ENCODE measurements around the gene PLOD2. TPM values are rescaled to one million over a fixed set of nuclear protein-coding genes. Genes with fewer than 3 reads are reported as not detected.

Gene PLOD2
- total RNA-seq, 1 experiment from 2014 or later: 158 TPM

DNA sequence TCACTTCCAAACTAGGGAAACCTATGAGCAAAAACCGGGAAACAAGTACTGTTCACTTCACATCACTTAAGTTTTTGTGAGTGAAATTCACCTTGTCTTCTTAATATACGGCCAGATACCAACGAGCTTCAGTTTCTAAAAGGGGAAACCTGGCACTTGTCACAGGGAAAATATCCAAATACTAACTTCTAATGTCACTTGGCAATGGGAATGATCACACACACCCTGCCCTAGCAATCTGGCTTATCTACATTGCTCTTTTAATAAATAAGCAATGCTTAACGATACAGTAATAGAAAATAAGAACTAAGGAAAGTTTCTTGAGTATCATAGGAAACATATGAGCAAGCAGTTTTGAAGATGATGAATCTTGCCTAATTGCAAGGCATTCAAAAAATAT, 34.6 kb upstream of the PLOD2 start:
- POLR2A ChIA-PET: no interaction called here
- ATAC-seq: no peak
- Histone ChIP-seq H3K27ac (ENCODE audit: low read length) (no peak overlapping the region), H3K36me3 (ENCODE audit: control insufficient read depth, insufficient read depth, low read length) (no peaks in the 10 kb centered on the region), H3K4me1 (ENCODE audit: control insufficient read depth, insufficient read depth, low read length) (0 out of 2 replicates have a peak, but pooled peaks cover 4% of the 10 kb centered on the region), H3K9me3 (ENCODE audit: control insufficient read depth, insufficient read depth, low read depth, low read length) (no peaks in the 10 kb centered on the region), H3K27me3 (ENCODE audit: control insufficient read depth, insufficient read depth, low read length) (no peaks in the 10 kb centered on the region), H3K4me3 (ENCODE audit: low read depth in 2 of 2, low read length in 2 of 2) (no peak overlapping the region)
- no TSS peak for BruUV-seq (replicated peaks)
- in situ Hi-C loops (cut with HindIII; ENCODE audit: low pct_unique_long_range_greater_than_20kb, low sequenced_read_pairs) (no loop called here), intact Hi-C loops (cut with micrococcal nuclease; ENCODE audit: unreplicated experiment) (no loop called here)
- no peak for DNase-seq (ENCODE audit: low read depth, low spot score)
- TF ChIP-seq, protein P1, sequence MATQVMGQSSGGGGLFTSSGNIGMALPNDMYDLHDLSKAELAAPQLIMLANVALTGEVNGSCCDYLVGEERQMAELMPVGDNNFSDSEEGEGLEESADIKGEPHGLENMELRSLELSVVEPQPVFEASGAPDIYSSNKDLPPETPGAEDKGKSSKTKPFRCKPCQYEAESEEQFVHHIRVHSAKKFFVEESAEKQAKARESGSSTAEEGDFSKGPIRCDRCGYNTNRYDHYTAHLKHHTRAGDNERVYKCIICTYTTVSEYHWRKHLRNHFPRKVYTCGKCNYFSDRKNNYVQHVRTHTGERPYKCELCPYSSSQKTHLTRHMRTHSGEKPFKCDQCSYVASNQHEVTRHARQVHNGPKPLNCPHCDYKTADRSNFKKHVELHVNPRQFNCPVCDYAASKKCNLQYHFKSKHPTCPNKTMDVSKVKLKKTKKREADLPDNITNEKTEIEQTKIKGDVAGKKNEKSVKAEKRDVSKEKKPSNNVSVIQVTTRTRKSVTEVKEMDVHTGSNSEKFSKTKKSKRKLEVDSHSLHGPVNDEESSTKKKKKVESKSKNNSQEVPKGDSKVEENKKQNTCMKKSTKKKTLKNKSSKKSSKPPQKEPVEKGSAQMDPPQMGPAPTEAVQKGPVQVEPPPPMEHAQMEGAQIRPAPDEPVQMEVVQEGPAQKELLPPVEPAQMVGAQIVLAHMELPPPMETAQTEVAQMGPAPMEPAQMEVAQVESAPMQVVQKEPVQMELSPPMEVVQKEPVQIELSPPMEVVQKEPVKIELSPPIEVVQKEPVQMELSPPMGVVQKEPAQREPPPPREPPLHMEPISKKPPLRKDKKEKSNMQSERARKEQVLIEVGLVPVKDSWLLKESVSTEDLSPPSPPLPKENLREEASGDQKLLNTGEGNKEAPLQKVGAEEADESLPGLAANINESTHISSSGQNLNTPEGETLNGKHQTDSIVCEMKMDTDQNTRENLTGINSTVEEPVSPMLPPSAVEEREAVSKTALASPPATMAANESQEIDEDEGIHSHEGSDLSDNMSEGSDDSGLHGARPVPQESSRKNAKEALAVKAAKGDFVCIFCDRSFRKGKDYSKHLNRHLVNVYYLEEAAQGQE (IDR thresholded peaks at IDR 0.05; ENCODE audit: insufficient read depth in 1 of 2, low read depth in 2 of 2, low read length in 1 of 2): no peak
- no peak for TF ChIP-seq TCF7L2 (IDR thresholded peaks at IDR 0.05; ENCODE audit: low read depth, low read length)
- no peak for TF ChIP-seq SIN3A (IDR thresholded peaks at IDR 0.05; ENCODE audit: borderline replicate concordance, insufficient read depth, low read depth, low read length)
- TF ChIP-seq, protein P2, sequence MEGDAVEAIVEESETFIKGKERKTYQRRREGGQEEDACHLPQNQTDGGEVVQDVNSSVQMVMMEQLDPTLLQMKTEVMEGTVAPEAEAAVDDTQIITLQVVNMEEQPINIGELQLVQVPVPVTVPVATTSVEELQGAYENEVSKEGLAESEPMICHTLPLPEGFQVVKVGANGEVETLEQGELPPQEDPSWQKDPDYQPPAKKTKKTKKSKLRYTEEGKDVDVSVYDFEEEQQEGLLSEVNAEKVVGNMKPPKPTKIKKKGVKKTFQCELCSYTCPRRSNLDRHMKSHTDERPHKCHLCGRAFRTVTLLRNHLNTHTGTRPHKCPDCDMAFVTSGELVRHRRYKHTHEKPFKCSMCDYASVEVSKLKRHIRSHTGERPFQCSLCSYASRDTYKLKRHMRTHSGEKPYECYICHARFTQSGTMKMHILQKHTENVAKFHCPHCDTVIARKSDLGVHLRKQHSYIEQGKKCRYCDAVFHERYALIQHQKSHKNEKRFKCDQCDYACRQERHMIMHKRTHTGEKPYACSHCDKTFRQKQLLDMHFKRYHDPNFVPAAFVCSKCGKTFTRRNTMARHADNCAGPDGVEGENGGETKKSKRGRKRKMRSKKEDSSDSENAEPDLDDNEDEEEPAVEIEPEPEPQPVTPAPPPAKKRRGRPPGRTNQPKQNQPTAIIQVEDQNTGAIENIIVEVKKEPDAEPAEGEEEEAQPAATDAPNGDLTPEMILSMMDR (IDR thresholded peaks at IDR 0.05): no peak
- TF ChIP-seq POLR2AphosphoS5 (IDR thresholded peaks at IDR 0.05; ENCODE audit: low read depth, low read length): no peak
- CTCF ChIA-PET: interaction anchor here (1.0 kb wide), 1 partner anchor 131 kb away, joined by 3 read pairs; no protein-coding TSS in a partner anchor

DNA sequence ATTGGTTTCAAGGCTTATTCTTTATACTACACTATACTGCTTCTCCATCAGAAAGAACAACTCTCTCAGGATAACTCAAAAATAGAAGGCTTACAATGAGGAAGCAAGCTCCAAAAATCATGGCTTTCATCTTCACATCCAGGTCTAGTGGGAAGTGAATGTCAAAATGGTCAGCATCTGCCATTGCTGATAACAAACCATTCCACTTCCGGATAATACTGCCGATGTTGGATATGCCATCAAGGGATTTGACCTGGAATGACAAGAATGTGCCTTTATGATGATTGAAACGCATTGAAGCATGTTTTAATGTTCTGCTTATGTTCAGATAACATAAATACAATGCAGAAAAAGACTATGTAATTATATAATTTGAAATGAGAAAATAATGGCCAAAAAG, 34.0 kb upstream of the PLOD2 start:
- no peaks in the 10 kb centered on the region for H3K9me3 ChIP-seq (ENCODE audit: control insufficient read depth, insufficient read depth, low read depth, low read length)
- no peak for ATAC-seq
- intact Hi-C loops (cut with micrococcal nuclease; ENCODE audit: unreplicated experiment) (no loop called here), in situ Hi-C loops (cut with HindIII; ENCODE audit: low pct_unique_long_range_greater_than_20kb, low sequenced_read_pairs) (no loop called here)
- ChIA-PET POLR2A (no interaction called here), CTCF (interaction anchor here (1.0 kb wide), 1 partner anchor 132 kb away, joined by 3 read pairs; no protein-coding TSS in a partner anchor)
- DNase-seq (ENCODE audit: low read depth, low spot score): no peak
- no peak overlapping the region for H3K27ac ChIP-seq (ENCODE audit: low read length)
- H3K36me3 ChIP-seq (ENCODE audit: control insufficient read depth, insufficient read depth, low read length): no peaks in the 10 kb centered on the region
- no peaks in the 10 kb centered on the region for H3K27me3 ChIP-seq (ENCODE audit: control insufficient read depth, insufficient read depth, low read length)
- 0 out of 2 replicates have a peak, but pooled peaks cover 4% of the 10 kb centered on the region for H3K4me1 ChIP-seq (ENCODE audit: control insufficient read depth, insufficient read depth, low read length)
- TF ChIP-seq POLR2AphosphoS5 (IDR thresholded peaks at IDR 0.05; ENCODE audit: low read depth, low read length) (no peak), TCF7L2 (IDR thresholded peaks at IDR 0.05; ENCODE audit: low read depth, low read length) (no peak), SIN3A (IDR thresholded peaks at IDR 0.05; ENCODE audit: borderline replicate concordance, insufficient read depth, low read depth, low read length) (no peak)
- TF ChIP-seq, protein P1 (IDR thresholded peaks at IDR 0.05; ENCODE audit: insufficient read depth in 1 of 2, low read depth in 2 of 2, low read length in 1 of 2): no peak
- TF ChIP-seq, protein P2 (IDR thresholded peaks at IDR 0.05): no peak
- no TSS peak for BruUV-seq (replicated peaks)
- no peak overlapping the region for H3K4me3 ChIP-seq (ENCODE audit: low read depth in 2 of 2, low read length in 2 of 2)

Measured in Panc1 (cell line).